Hematopoietic multipotent progenitor cell treated with erythropoietin and hydrocortisone succinate and interleukin-3 and kit ligand, for 17 days (in vitro differentiated cells): Measurements from ENCODE around the gene FOXO3B.
"Not testable (repeated sequence)": the region's sequence is repeated elsewhere in the genome, so short reads cannot be mapped to it uniquely, and the experiment has no call there.

Experiments used
- DNase-seq: peaks from one replicate; pipeline ENCODE4 v3.0.0-alpha.2; 2015; ENCODE audit warnings: low spot score

The FOXO3B gene

DNA sequence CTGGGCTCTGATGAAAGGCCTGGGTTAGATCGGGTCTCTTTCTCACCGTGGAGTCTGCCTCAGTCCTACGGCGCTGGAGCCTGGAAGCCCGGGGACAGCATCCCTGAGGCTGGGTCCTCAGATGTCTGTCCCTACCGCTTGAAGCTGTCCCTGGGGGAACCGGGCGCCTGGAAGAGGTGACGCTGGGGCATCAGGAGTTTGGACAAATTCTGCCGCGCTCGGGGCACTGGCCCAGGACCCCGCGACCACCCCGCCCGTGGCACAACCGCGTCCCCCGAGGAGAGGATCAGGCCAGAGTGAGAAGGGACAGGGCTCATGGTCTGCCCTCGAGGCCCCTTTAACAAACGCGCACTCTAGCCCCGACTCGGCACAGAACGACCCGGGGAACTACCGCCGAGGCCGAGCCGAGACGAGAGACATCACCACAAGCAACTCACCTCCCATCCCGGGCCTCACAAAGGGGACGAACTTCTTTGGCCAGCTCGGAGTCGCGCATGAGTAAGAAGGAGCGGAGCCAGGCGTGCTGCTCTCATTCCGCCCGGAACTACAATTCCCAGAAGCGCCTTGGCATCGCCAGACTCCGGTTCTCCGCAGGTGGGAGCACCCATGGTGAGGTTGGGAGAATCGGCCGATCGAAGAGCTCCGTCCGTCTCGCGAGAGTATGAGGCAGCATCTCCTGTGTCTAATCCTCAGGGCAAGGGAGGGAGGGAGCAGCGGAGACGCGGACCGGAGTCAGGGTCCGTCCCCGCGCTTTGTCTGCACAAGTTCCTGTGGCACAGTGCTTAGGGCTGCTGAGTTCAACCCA is at the start of gene FOXO3B:
TSS of gene FOXO3B (minus strand) at position 548 of the 805 bp plus-strand sequence. CDS start 663 bp downstream, outside the sequence.
- DNase-seq, result peak; percentile 46

- DNase-seq, result not testable (repeated sequence)
Measured at GRCh38 chr17:18723509-18723908, 41.4 kb upstream of the FOXO3B start.

GRCh38 chr17:18722612-18723011 is 40.5 kb upstream of the FOXO3B start:
- DNase-seq, result not testable (repeated sequence)

DNA sequence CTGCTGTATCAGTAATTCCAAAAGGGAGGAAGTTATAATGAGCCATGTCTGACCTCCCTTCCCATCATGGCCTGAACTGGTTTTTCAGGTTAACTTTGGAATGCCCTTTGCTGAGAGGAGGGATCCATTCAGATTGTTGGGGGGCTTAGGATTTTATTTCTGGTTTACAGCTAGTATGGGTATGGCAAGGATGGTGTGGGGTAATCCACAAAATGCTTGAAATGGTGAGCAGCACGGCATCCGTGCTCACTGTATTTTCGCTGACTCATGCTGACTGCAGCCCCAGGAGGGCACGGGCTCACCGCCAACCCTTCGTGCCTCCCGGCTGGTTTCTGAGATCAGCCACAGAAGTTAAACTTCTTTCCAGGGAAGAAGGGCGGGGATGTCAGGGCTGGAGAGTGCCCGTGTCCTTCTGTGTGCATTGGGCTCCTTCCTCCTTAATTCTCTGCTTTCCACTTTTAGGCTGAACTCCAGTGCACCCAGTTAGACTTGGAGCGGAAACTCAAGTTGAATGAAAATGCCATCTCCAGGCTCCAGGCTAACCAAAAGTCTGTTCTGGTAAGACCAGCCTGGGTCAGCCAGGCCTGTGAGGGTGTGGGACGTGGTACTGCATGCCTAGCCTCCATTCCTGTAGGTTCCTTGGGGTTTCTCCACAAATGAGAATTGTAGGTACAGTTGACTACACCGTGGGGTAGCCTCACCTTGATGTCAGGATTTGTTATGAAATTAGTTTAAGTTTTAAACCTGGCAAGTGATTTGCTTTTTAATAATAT is 39.8 kb upstream of the FOXO3B start:
- not testable (repeated sequence) for DNase-seq

GRCh38 chr17:18719428-18720110 is 37.5 kb upstream of the FOXO3B start:
- not testable (repeated sequence) for DNase-seq

GRCh38 chr17:18718643-18719427 is 36.7 kb upstream of the FOXO3B start:
- not testable (repeated sequence) for DNase-seq

- DNase-seq, result peak; percentile 66
Measured at GRCh38 chr17:18712354-18712999, 30.4 kb upstream of the FOXO3B start.

DNA sequence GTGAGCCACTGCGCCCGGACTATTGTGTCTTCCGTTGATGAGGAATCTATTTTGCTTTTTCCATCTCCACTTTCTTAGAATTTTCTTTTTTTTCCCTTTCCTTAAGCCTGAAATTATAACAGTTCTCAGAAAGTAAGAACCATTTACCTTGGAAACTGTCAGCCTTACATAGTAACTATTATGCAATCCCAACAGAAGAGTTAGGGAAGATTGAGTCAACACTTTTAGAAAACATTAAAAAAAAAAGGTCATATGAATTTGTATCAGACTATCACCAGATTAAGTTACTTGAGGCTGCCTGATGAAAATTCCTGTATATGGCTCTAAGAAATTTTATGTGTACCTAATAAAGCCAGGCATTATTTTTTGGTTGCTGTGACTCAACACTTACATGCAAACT is 26.1 kb upstream of the FOXO3B start:
- DNase-seq, result not testable (repeated sequence)

DNA sequence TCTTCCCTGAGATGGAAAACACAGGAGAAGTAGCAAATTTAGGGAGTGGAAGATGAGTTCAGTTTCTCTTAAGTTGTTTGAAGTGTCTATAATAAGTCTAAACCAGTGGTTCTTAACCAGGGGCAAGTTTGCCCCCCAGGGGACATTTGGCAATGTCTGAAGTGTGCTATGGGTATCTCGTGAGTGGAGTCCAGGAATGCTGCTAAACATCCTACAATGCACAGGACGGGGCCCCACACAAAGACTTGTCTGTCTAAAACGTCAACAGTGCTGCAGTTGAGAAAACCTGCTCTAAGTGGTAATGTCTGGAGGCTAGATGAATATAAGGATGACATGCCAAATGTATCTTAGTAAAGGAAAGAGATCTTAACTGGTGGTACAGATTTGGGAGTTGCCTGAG is 23.8 kb upstream of the FOXO3B start:
- DNase-seq, result not testable (repeated sequence)

- DNase-seq, result not testable (repeated sequence)
Measured at GRCh38 chr17:18698473-18699103, 16.5 kb upstream of the FOXO3B start.

DNA sequence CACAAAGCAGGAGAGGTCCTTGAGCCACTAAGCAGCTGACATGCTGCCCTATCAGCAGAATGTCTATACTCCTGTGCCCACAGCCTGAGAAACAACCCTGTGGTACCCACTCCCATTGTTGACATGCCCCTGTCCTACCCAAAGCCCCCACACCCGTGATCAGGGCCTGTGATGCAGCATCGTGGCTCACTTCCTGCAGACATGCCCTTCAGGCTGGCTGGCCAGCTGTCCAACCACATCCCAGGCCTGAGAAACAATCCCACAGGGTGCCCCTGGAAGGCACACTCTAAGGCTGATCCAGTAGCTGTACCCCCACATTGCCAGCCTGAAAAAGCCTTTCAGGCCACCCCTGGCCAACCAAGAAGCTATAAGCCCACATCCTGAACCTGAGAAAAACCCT is 13.0 kb upstream of the FOXO3B start:
- not testable (repeated sequence) for DNase-seq

DNA sequence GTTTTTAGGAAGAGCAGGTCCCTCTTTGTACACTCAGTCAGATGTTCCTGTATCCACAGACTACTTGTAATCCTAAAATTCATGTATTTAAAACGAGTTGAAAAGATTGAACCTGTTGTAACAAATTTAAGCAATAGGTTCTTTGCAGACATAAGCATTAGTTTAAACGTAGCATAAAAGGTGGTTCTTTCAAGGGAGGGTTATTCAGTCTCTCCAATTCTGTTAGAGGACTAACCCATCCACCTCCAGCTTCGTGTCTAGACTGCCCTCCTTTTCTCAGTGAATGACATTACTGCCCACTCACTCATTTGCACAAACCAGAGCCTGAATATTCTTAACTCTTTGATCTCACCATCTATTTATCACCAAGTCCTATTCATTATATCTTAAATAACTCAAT is 554 bp upstream of the FOXO3B start:
- DNase-seq, result not testable (repeated sequence)

DNA sequence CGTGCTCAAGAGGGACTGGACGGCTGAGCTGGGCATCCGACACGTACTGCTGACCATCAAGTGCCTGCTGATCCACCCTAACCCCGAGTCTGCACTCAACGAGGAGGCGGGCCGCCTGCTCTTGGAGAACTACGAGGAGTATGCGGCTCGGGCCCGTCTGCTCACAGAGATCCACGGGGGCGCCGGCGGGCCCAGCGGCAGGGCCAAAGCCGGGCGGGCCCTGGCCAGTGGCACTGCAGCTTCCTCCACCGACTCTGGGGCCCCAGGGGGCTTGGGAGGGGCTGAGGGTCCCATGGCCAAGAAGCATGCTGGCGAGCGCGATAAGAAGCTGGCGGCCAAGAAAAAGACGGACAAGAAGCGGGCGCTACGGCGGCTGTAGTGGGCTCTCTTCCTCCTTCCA is 4.7 kb downstream of the FOXO3B start:
- DNase-seq, result not testable (repeated sequence)

DNA sequence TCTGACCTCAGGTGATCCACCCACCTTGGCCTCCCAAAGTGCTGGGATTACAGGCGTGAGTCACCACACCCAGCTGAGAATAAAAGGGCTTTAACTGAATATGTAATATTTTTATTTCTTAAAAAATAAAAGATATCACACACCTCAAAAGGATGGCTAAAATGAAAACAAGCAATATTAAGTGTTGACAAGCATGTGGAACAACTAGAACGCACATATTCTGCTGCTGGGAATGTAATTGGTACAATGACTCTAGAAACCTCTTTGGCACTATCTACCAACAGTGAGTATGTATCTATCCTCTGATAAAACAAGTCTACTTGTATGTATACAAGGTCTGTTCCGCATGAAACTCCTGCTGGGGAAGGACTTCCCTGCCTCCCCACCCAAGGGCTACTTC is 5.2 kb downstream of the FOXO3B start:
- not testable (repeated sequence) for DNase-seq

GRCh38 chr17:18672395-18673227 is 9.5 kb downstream of the FOXO3B start:
- DNase-seq, result not testable (repeated sequence)

- not testable (repeated sequence) for DNase-seq
Measured at GRCh38 chr17:18668625-18669024, 13.5 kb downstream of the FOXO3B start.

DNA sequence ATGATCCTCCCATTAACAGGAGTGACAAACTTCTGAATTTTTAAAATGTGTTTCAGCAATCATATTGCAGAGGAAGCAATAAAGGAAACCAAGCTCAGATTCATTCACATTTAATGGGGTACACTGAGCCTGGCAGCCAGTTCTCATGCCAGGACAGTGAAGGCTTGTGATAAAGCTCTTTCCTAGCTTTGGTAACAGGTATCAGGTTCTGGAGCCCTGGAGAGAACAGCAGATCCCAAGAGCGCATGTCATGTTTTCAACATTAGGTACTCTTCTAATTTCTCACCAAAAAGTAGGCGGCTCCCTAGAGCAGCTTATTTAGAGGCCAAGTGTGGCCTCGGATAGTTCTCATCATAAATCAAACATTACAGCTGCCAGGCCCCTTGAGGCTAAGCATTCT is 14.6 kb downstream of the FOXO3B start:
- not testable (repeated sequence) for DNase-seq

DNA sequence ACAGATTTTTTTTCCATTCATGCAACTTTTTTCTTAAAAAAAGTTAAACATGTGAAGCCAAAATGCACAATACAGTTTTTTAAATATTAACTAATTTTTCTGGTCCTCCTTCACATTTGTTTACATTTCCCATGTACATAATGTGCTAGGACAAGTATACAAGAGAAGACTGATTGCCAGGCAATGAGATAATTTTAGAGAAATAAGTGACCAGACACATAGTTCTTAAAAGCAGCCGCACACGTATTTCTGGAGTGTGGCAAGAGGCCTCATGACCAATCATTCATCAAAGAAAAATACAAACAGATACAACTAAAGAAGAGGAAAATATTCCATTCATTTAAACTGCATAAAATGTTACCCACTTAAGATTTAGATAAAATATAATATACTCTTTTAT is 15.8 kb downstream of the FOXO3B start:
- not testable (repeated sequence) for DNase-seq

- DNase-seq, result not testable (repeated sequence)
Measured at GRCh38 chr17:18661924-18662624, 20.0 kb downstream of the FOXO3B start.
